Measurements from ENCODE around the gene ILDR2. TPM values are rescaled to one million over a fixed set of nuclear protein-coding genes. Genes with fewer than 3 reads are reported as not detected.

ILDR2 gene
- total and polyA plus RNA-seq, 4 donors = 0.06 to 3.8 (median 0.33) TPM

- whole genome bisulfite sequencing, 2 donors = 90 to 91% methylated on average over 2 of the region's 2 CpGs
These were observed 56.4 kb downstream of the ILDR2 start for GRCh38 chr1:166918956-166919316.

GRCh38 chr1:166918088-166918955, 57.0 kb downstream of the ILDR2 start:
- TF ChIP-seq CTCF (IDR thresholded peaks at IDR 0.05; ENCODE audit: control extremely low read depth, extremely low read depth) = no peak
- peaks cover 23 to 51% (median 49%) of the 10 kb centered on the region in 3 donors for H3K27me3 ChIP-seq (ENCODE audit: control insufficient read depth in 3 of 3, insufficient read depth in 3 of 3, low read length in 2 of 3)
- no peak for ATAC-seq (ENCODE audit: insufficient read depth, low FRiP score)
- peaks cover 0 to 4% (median 0%) of the 10 kb centered on the region in 4 donors for H3K9me3 ChIP-seq (ENCODE audit: control insufficient read depth in 4 of 4, insufficient read depth in 3 of 4, low read length in 3 of 4)
- H3K27ac ChIP-seq (ENCODE audit: low read depth in 1 of 2, low read length in 1 of 2) = no peak overlapping the region
- H3K4me3 ChIP-seq = no peak overlapping the region
- no peak overlapping the region for H3K9ac ChIP-seq (ENCODE audit: insufficient read depth in 1 of 2, low read length in 2 of 2)
- 80 to 83% methylated on average over 6 of the region's 6 CpGs for WGBS, 2 donors
- no peaks in the 10 kb centered on the region for H3K36me3 ChIP-seq (ENCODE audit: control insufficient read depth in 4 of 4, insufficient read depth in 4 of 4, low read length in 4 of 4)
- H3K4me1 ChIP-seq (ENCODE audit: control insufficient read depth in 5 of 5, insufficient read depth in 5 of 5, low read length in 5 of 5) = peaks cover 0 to 6% (median 0%) of the 10 kb centered on the region in 5 donors
- no peak for DNase-seq

More at GRCh38 chr1:166918956-166919316, 56.4 kb downstream of the ILDR2 start:
- Histone ChIP-seq H3K9ac (ENCODE audit: insufficient read depth in 1 of 2, low read length in 2 of 2) (no peak overlapping the region), H3K27ac (ENCODE audit: low read depth in 1 of 2, low read length in 1 of 2) (no peak overlapping the region), H3K9me3 (ENCODE audit: control insufficient read depth in 4 of 4, insufficient read depth in 3 of 4, low read length in 3 of 4) (peaks cover 0 to 4% (median 0%) of the 10 kb centered on the region in 4 donors), H3K36me3 (ENCODE audit: control insufficient read depth in 4 of 4, insufficient read depth in 4 of 4, low read length in 4 of 4) (no peaks in the 10 kb centered on the region), H3K27me3 (ENCODE audit: control insufficient read depth in 3 of 3, insufficient read depth in 3 of 3, low read length in 2 of 3) (peaks cover 23 to 51% (median 49%) of the 10 kb centered on the region in 3 donors), H3K4me1 (ENCODE audit: control insufficient read depth in 5 of 5, insufficient read depth in 5 of 5, low read length in 5 of 5) (peaks cover 0 to 6% (median 0%) of the 10 kb centered on the region in 5 donors), H3K4me3 (no peak overlapping the region)
- DNase-seq (no peak), ATAC-seq (ENCODE audit: insufficient read depth, low FRiP score) (no peak)
- no peak for TF ChIP-seq CTCF (IDR thresholded peaks at IDR 0.05; ENCODE audit: control extremely low read depth, extremely low read depth)

DNA sequence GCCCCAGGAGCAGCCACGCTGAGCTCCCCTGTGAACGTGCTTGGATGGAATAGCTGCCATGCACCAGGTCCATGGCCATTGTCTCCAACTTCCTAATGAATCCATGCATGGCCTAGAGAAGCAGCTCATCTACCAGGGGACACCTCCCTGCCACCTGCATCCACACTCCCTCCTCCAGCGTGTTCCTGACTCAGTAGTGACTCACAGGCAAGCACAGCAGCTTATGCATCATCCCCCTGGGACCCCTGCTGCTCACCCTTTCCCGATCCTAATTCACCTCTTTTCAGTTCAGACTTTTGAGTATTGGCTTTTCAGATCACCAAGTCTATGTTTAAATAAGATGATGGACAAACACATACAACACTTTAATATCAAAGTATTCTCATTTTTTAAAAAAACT, 59.4 kb downstream of the ILDR2 start:
- no peak for DNase-seq
- H3K27me3 ChIP-seq (ENCODE audit: control insufficient read depth in 3 of 3, insufficient read depth in 3 of 3, low read length in 2 of 3) = peaks cover 18 to 31% (median 30%) of the 10 kb centered on the region in 3 donors
- peaks cover 0 to 4% (median 0%) of the 10 kb centered on the region in 5 donors for H3K4me1 ChIP-seq (ENCODE audit: control insufficient read depth in 5 of 5, insufficient read depth in 5 of 5, low read length in 5 of 5)
- no peak for ATAC-seq (ENCODE audit: insufficient read depth, low FRiP score)
- no peak overlapping the region for H3K4me3 ChIP-seq
- no peak overlapping the region for H3K9ac ChIP-seq (ENCODE audit: insufficient read depth in 1 of 2, low read length in 2 of 2)
- 91 to 98% methylated on average over 4 of the region's 4 CpGs for WGBS, 2 donors
- H3K9me3 ChIP-seq (ENCODE audit: control insufficient read depth in 4 of 4, insufficient read depth in 3 of 4, low read length in 3 of 4) = peaks cover 0 to 4% (median 0%) of the 10 kb centered on the region in 4 donors
- TF ChIP-seq CTCF (IDR thresholded peaks at IDR 0.05; ENCODE audit: control extremely low read depth, extremely low read depth) = no peak
- H3K27ac ChIP-seq (ENCODE audit: low read depth in 1 of 2, low read length in 1 of 2) = no peak overlapping the region
- H3K36me3 ChIP-seq (ENCODE audit: control insufficient read depth in 4 of 4, insufficient read depth in 4 of 4, low read length in 4 of 4) = no peaks in the 10 kb centered on the region

Data from lung (tissue), 12 donors.